ENCODE data around the gene UBE2I. TPM values are rescaled to one million over a fixed set of nuclear protein-coding genes. Genes with fewer than 3 reads are reported as not detected.
A peak's percentile ranks its signal among the peaks of the same experiment; 100 is the strongest.
"Not testable (repeated sequence)": the region's sequence is repeated elsewhere in the genome, so short reads cannot be mapped to it uniquely, and the experiment has no call there.

UBE2I gene
- total RNA-seq, 1 donor, result 49.2 TPM

GRCh38 chr16:1271380-1271723 lies 38.1 kb upstream of the UBE2I start:
- Histone ChIP-seq H4K20me1 (ENCODE audit: insufficient read depth, low read length) (no peaks in the 10 kb centered on the region), H3K4me3 (ENCODE audit: insufficient read depth, low read length) (no peak overlapping the region), H3K4me2 (ENCODE audit: insufficient read depth, low read length) (no peak overlapping the region), H3K4me1 (ENCODE audit: insufficient read depth, low read length) (no peaks in the 10 kb centered on the region), H3K9me3 (ENCODE audit: low read depth, low read length) (no peaks in the 10 kb centered on the region), H3K36me3 (ENCODE audit: insufficient read depth, low read length) (no peaks in the 10 kb centered on the region), H3K79me2 (ENCODE audit: insufficient read depth, low read length) (no peaks in the 10 kb centered on the region), H2AFZ (ENCODE audit: low read length) (no peak overlapping the region), H3K27me3 (ENCODE audit: insufficient read depth, low read length) (no peaks in the 10 kb centered on the region), H3K27ac (ENCODE audit: low read depth, low read length) (no peak overlapping the region)
- TF ChIP-seq CTCF (IDR thresholded peaks at IDR 0.05; ENCODE audit: extremely low read depth, low read depth, low read length), result no peak
- DNase-seq (ENCODE audit: insufficient read length, low spot score, missing footprints), result no peak

- H2AFZ ChIP-seq (ENCODE audit: low read length); H3K4me2 ChIP-seq (ENCODE audit: insufficient read depth, low read length); H3K4me1 ChIP-seq (ENCODE audit: insufficient read depth, low read length); H3K79me2 ChIP-seq (ENCODE audit: insufficient read depth, low read length); H3K9me3 ChIP-seq (ENCODE audit: low read depth, low read length); H3K27me3 ChIP-seq (ENCODE audit: insufficient read depth, low read length); H3K4me3 ChIP-seq (ENCODE audit: insufficient read depth, low read length); H3K27ac ChIP-seq (ENCODE audit: low read depth, low read length); H3K36me3 ChIP-seq (ENCODE audit: insufficient read depth, low read length); H4K20me1 ChIP-seq (ENCODE audit: insufficient read depth, low read length): not testable (repeated sequence)
- peak; percentile 91 for DNase-seq (ENCODE audit: insufficient read length, low spot score, missing footprints)
These were observed 37.6 kb upstream of the UBE2I start for GRCh38 chr16:1271724-1272413.

GRCh38 chr16:1272453-1273198 lies 36.8 kb upstream of the UBE2I start:
- Histone ChIP-seq H3K79me2 (ENCODE audit: insufficient read depth, low read length) (no peaks in the 10 kb centered on the region), H2AFZ (ENCODE audit: low read length) (no peak overlapping the region), H3K27ac (ENCODE audit: low read depth, low read length) (no peak overlapping the region), H3K27me3 (ENCODE audit: insufficient read depth, low read length) (peaks cover under 1% of the 10 kb centered on the region), H3K4me1 (ENCODE audit: insufficient read depth, low read length) (no peaks in the 10 kb centered on the region), H4K20me1 (ENCODE audit: insufficient read depth, low read length) (no peaks in the 10 kb centered on the region), H3K4me2 (ENCODE audit: insufficient read depth, low read length) (no peak overlapping the region), H3K36me3 (ENCODE audit: insufficient read depth, low read length) (no peaks in the 10 kb centered on the region), H3K4me3 (ENCODE audit: insufficient read depth, low read length) (no peak overlapping the region), H3K9me3 (ENCODE audit: low read depth, low read length) (no peaks in the 10 kb centered on the region)
- TF ChIP-seq CTCF (IDR thresholded peaks at IDR 0.05; ENCODE audit: extremely low read depth, low read depth, low read length), result no peak
- no peak for DNase-seq (ENCODE audit: insufficient read length, low spot score, missing footprints)

- H3K27me3 ChIP-seq (ENCODE audit: insufficient read depth, low read length), result peaks cover 9% of the 10 kb centered on the region
These were observed 35.6 kb upstream of the UBE2I start for GRCh38 chr16:1273816-1274215.

More at GRCh38 chr16:1273816-1274215, 35.6 kb upstream of the UBE2I start:
- Histone ChIP-seq H3K36me3 (ENCODE audit: insufficient read depth, low read length) (no peaks in the 10 kb centered on the region), H2AFZ (ENCODE audit: low read length) (no peak overlapping the region), H3K79me2 (ENCODE audit: insufficient read depth, low read length) (no peaks in the 10 kb centered on the region), H3K9me3 (ENCODE audit: low read depth, low read length) (no peaks in the 10 kb centered on the region), H4K20me1 (ENCODE audit: insufficient read depth, low read length) (no peaks in the 10 kb centered on the region), H3K27ac (ENCODE audit: low read depth, low read length) (no peak overlapping the region), H3K4me1 (ENCODE audit: insufficient read depth, low read length) (no peaks in the 10 kb centered on the region), H3K4me2 (ENCODE audit: insufficient read depth, low read length) (no peak overlapping the region), H3K4me3 (ENCODE audit: insufficient read depth, low read length) (no peak overlapping the region)
- DNase-seq (ENCODE audit: insufficient read length, low spot score, missing footprints), result no peak
- no peak for TF ChIP-seq CTCF (IDR thresholded peaks at IDR 0.05; ENCODE audit: extremely low read depth, low read depth, low read length)
